HG02610 (cell line): Measurements from ENCODE around the gene XRCC1.
"Not testable (repeated sequence)": the region's sequence is repeated elsewhere in the genome, so short reads cannot be mapped to it uniquely, and the experiment has no call there.

Experiments used
- ATAC-seq: cut with Tn5 transposase; IDR thresholded peaks from one replicate; pipeline ENCODE4 v1.9.1; 2021; ENCODE audit warnings: mild to moderate bottlenecking, moderate library complexity; ENCODE audit not compliant: unreplicated experiment

The XRCC1 gene

DNA sequence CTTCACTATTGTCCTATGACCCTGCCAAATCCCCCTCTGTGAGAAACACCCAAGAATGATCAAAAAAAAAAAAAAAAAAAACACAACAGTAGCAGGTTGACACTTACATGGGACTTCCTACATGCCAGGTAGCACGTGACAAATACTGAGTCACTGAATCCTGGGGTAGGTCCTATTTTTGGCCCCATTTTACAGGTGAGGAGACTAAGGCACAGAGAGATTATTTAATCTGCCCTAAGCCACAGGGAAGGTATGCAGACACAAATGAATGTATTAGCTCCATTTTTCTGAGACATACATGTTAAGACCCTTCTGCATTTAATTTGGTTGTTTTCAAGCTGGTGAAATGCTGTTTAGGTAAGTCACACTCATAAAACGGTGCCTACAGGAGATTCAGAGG is 26.6 kb downstream of the XRCC1 start:
- no peak for ATAC-seq

GRCh38 chr19:43547926-43548325 is 27.4 kb downstream of the XRCC1 start:
- ATAC-seq = not testable (repeated sequence)

DNA sequence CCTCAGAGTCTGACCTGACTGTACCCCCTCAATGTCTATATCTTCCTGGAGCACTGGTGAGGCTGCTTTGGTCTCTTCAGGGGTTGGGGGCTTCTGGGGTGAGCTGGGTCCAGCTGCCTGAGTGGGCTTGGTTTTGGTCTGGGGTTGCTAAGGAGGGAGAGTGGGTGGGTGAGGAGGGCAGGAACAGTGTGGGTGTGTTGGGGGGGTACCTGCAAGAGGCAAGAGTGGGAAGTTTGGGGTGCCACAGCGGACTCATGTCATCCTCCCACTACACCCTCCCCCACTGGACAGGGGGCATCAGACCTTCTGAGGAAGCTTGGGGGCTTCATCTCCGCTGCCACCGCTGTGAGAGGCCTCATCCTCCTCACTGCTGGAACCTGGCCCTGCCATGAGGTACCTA is 28.7 kb downstream of the XRCC1 start:
- ATAC-seq = no peak

DNA sequence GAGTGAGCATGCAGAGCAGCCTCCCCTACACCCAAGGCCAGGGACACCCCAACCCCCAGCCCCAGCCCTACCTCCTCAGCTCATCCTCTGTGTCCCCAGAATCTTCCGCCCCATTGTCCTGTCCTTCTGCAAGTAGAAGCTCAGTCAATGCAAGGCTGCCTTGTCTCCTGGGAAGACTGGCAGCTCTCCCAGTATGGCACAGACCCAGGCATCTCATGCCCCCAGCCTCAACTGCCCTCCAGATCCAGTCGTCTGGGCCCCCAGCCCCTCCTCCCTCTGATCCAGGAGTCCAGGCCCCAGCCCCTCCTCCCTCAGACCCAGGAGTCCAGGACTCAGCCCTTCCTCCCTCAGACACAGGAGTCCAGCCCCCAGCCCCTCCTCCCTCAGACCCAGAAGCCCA is 29.3 kb downstream of the XRCC1 start:
- no peak for ATAC-seq

DNA sequence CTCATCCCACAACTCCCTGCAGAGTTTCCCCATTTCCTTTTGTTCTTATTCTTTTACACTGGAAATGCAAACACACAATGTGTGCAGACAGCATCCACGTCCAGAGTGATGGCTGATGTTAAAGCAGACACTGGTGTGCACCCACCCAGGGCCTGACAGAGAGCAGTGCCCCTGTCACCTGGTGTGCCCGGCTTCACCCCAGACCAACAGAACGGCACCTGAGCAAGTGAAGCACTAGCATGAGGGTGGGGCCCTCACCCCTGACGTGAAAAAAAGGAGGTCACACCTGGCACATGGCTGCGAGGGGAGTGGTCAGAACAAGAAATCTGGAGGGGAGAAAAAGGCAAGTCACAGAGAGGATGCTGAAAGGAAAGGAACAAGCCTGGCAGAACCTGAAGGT is 30.1 kb downstream of the XRCC1 start:
- no peak for ATAC-seq

GRCh38 chr19:43544077-43544476 is 31.2 kb downstream of the XRCC1 start:
- ATAC-seq = no peak

- no peak for ATAC-seq
These were observed 33.2 kb downstream of the XRCC1 start for GRCh38 chr19:43541920-43542650.

- ATAC-seq = no peak
These were observed 34.9 kb downstream of the XRCC1 start for GRCh38 chr19:43540381-43540780.

GRCh38 chr19:43538922-43539321 is 36.4 kb downstream of the XRCC1 start:
- no peak for ATAC-seq

GRCh38 chr19:43534816-43535761 is 40.2 kb downstream of the XRCC1 start:
- ATAC-seq = no peak

DNA sequence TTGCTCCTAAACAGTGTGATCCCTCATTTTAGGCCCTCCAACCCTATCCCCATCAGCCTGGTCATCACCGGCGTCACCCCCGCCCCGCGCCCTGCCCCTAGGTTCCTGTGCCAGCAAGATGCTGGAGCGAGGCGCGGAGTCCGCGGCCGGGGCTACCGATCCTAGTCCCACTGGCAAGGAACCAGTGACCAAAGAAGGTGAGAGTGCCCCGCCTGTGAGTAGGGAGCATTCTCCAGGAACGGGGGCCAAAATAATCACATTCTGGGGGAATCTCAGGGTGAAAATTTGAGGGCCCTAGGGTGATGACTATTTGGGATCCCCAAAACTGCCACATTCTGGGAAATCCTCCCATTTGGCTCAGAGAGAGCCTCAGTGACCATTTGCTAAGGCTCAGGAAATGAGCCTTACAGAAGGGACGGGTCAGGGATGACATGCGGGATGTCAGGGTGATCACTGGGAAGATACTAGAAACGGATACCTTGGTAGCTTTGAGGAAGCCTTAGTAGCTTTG is 41.0 kb downstream of the XRCC1 start:
- ATAC-seq = no peak

DNA sequence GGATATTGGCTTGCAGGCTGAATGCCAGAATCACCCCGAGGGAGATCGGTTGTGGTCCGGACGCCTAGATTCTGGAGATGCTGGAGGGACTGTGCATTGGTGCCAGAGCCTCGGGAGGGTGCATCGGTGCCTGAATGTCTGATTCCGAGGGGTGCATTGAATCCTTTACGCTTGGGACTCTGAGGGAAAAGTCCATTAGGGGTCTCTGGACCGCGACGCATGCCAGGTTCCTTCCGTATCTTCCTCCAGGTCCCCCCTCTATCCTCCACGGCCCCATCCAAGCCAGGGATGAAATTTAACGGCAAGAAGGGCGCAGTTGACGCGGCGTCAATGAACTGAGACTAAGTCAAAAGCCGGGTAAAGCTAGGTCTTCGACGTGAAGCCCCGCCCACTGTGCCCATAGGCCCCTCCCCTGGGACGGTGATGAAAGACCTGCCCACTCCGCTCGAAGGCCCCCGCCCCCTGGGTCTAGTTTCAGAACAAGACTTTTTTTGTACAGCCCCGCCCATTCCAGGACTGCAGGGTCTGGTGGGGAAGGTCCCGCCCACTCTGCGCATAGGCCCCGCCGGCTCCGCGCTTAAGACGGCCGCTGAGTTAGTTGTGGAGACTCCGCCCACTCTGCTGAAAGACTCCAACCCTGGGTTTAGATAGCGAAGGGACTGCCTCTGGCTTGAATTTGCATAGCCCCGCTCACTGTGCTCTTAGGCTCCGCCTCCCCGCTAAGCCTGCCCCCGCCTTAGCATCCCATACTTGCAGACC is 41.6 kb downstream of the XRCC1 start:
- ATAC-seq = peak; percentile 58

- peak; percentile 50 for ATAC-seq
These were observed 42.3 kb downstream of the XRCC1 start, which contains the start of gene ZNF575 for GRCh38 chr19:43532962-43533545. Gene ZNF575, plus strand, starts transcription at chr19:43533188. Its CDS starts 1,235 bp downstream, at chr19:43534423.

DNA sequence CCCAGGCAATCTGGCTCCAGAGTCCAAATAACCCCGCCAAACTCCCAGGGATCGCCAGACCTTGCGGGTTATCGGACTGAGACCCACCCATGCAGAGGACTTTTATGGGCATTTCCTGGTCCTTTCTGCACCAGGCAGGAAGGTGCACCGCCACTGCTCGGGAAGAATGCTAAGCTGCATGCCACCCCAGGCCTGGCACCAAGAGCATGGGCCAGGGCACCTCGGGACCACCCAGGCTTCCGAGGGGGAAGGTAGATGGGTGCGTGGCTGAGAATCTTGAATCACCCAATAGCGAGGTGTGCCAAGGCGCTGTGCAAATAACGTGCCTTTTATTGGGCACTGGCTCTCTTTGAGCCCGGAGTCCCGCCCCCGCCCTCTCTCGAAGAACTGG is 42.8 kb downstream of the XRCC1 start:
- ATAC-seq = no peak

GRCh38 chr19:43527860-43528622 is 47.3 kb downstream of the XRCC1 start:
- ATAC-seq = no peak

- peak; percentile 66 for ATAC-seq
These were observed 48.2 kb downstream of the XRCC1 start, which contains the start of gene ETHE1 for GRCh38 chr19:43526884-43527859. Gene ETHE1, minus strand, starts transcription at chr19:43527201. Its CDS starts 24 bp downstream, at chr19:43527177.

DNA sequence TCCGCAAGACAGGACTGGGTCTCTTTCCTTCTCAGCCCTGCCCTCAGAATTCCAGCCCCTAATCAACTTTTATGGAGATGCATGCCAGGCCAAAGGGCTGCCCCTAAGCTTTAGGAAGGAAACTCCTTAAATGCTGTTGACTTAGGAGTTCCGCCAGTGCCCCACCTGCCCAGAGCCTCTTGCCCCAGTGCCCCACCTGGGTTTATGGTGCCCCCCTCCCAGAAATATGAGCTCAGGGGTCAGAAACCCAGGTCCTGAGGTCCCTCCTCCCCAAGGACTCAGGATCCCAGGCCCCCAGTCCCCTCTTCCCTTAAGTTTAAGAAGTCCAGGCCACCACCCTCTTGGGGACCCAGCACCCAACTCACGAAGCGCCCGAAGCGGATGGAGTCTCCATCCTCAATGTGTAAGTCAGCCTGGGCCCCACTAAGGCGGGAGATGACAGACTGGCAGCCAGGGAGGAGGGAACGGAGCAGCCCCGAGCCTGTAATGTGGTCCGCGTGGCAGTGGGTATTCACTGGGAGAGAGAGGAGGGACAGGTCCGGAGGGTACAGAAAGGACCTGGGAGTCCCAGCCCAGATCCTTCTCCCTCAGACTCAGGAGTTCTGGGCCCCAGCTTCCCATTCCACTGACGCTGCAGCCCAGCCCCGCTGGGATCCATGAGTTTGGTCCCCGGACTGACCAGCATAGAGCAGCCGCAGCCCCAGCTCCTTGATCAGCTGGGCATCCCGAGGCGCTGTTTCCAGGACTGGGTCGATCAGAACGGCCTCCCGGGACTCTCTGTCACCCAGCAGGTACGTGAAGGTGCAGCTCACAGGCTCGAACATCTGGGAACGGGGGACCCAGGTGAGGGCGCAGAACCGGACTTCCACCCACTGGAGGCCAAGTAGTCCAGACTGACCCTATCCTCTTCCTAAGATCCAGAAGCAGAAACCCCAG is 49.2 kb downstream of the XRCC1 start:
- ATAC-seq = no peak
